HCT116 (cell line): ENCODE measurements around the gene HOXC6. TPM values are rescaled to one million over a fixed set of nuclear protein-coding genes. Genes with fewer than 3 reads are reported as not detected.

Experiments used
- ATAC-seq: fragments of 200-7000 bp; cut with Tn5 transposase; 2 replicates; pipeline ENCODE4 v1.9.1; 2020; ENCODE audit warnings: mild to moderate bottlenecking, moderate library complexity
- BruUV-seq: library from RNA; stranded (reverse); fragments of 400-500 nt; replicated peaks from 2 replicates; lab custom pipeline; 2021; lab: Mats Ljungman, UMichigan
- CTCF ChIA-PET: fragments of 300-600 bp; sonication (Branson Sonifier 250); formaldehyde crosslinking; loops from one replicate; lab custom pipeline; 2021; ENCODE audit warnings: antibody characterized with exemption; lab: Charles Lee
- POLR2A ChIA-PET: fragments of 300-600, 350-600 bp; sonication (Branson Sonifier 250); formaldehyde crosslinking; loops from one replicate; lab custom pipeline; 2021; ENCODE audit warnings: antibody characterized with exemption; lab: Charles Lee
- RAD21 ChIA-PET, 2 experiments: fragments of 300-600 bp; sonication (Branson Sonifier 250); formaldehyde crosslinking; loops; one replicate each; lab custom pipeline; 2023; ENCODE audit warnings: low total read pairs in 2 of 2; ENCODE audit not compliant: uncharacterized antibody in 2 of 2, unreplicated experiment in 2 of 2, low non-redundant PET in 1 of 2; lab: Charles Lee
- DNase-seq: peaks from one replicate; pipeline ENCODE4 v3.0.0-alpha.2; 2010; ENCODE audit warnings: low read depth, low spot score
- H2AFZ ChIP-seq: fragments of 200-600 bp; shearing (Covaris generic), sonication (generic); 2 replicates; pipeline ENCODE4 v1.6.1; 2017; ENCODE audit warnings: low read depth, mixed run types, mixed read lengths, antibody characterized with exemption, low read length; ENCODE audit not compliant: poor library complexity, severe bottlenecking
- H3K27ac ChIP-seq: 2 replicates; pipeline ENCODE4 v1.5.1; 2012; ENCODE audit warnings: low read depth, low read length
- H3K27me3 ChIP-seq: fragments of 200-600 bp; sonication (generic); 2 replicates; pipeline ENCODE4 v1.6.1; 2016; ENCODE audit warnings: mixed run types, low read length, mixed read lengths; ENCODE audit not compliant: insufficient read depth
- H3K36me3 ChIP-seq, 2 experiments: fragments of 200-500 bp in 1 of 2; fragments of 200-600 bp in 1 of 2; sonication (Bioruptor generic) in 1 of 2; sonication (generic) in 1 of 2; 2 replicates each; pipeline versions ENCODE4 v1.5.1 to v1.6.1; 2014 to 2016; ENCODE audit warnings: low read length in 2 of 2, inconsistent platforms in 1 of 2, mixed read lengths in 1 of 2, mixed run types in 1 of 2; ENCODE audit not compliant: insufficient read depth in 2 of 2, control insufficient read depth in 1 of 2
- H3K4me1 ChIP-seq, 2 experiments: fragments of 200-600 bp in 1 of 2; sonication (generic) in 1 of 2; 2 replicates each; pipeline versions ENCODE4 v1.5.1 to v1.6.1; 2012 to 2017; ENCODE audit warnings: low read length in 2 of 2, inconsistent platforms in 1 of 2, mild to moderate bottlenecking in 1 of 2, mixed read lengths in 1 of 2, mixed run types in 1 of 2, moderate library complexity in 1 of 2; ENCODE audit not compliant: insufficient read depth in 2 of 2, control insufficient read depth in 1 of 2
- H3K4me2 ChIP-seq: fragments of 200-600 bp; sonication (generic); 2 replicates; pipeline ENCODE4 v1.6.1; 2017; ENCODE audit warnings: mixed run types, low read length, mixed read lengths
- H3K4me3 ChIP-seq, 2 experiments: fragments of 200-600 bp in 1 of 2; sonication (generic) in 1 of 2; replicated peaks in 1 of 2; 2 replicates each; pipeline ENCODE4 v1.5.1; 2011 to 2016; ENCODE audit warnings: low read length in 2 of 2, control low read depth in 1 of 2, low read depth in 1 of 2, mild to moderate bottlenecking in 1 of 2, mixed read lengths in 1 of 2, mixed run types in 1 of 2
- H3K79me2 ChIP-seq: fragments of 200-600 bp; sonication (generic); 2 replicates; pipeline ENCODE4 v1.6.1; 2017; ENCODE audit warnings: mild to moderate bottlenecking, mixed run types, low read length, moderate library complexity, mixed read lengths; ENCODE audit not compliant: insufficient read depth
- H3K9ac ChIP-seq: fragments of 200-600 bp; sonication (generic); 2 replicates; pipeline ENCODE4 v1.6.1; 2016; ENCODE audit warnings: low read length, mixed read lengths
- H3K9me2 ChIP-seq: fragments of 200-600 bp; sonication (generic), shearing (Covaris generic); 2 replicates; pipeline ENCODE4 v1.6.1; 2017; ENCODE audit warnings: mixed run types, mild to moderate bottlenecking, moderate library complexity; ENCODE audit not compliant: insufficient read depth
- H3K9me3 ChIP-seq, 2 experiments: fragments of 200-500 bp in 1 of 2; fragments of 200-600 bp in 1 of 2; sonication (Bioruptor generic) in 1 of 2; sonication (generic) in 1 of 2; 2 replicates each; pipeline ENCODE4 v1.6.1; 2014 to 2017; ENCODE audit warnings: low read length in 2 of 2, mixed read lengths in 2 of 2, inconsistent platforms in 1 of 2, low read depth in 1 of 2, mild to moderate bottlenecking in 1 of 2, mixed run types in 1 of 2, moderate library complexity in 1 of 2; ENCODE audit not compliant: control insufficient read depth in 1 of 2, insufficient read depth in 1 of 2
- H4K20me1 ChIP-seq: fragments of 200-600 bp; sonication (generic), shearing (Covaris generic); 2 replicates; pipeline ENCODE4 v1.6.1; 2017; ENCODE audit warnings: mixed run types, mild to moderate bottlenecking, moderate library complexity; ENCODE audit not compliant: insufficient read depth
- ATF3 ChIP-seq: IDR thresholded peaks from 2 replicates; pipeline ENCODE4 v1.6.1; 2012
- CBX3 ChIP-seq: IDR thresholded peaks from 2 replicates; pipeline ENCODE4 v1.6.1; 2012; ENCODE audit warnings: low read depth
- CEBPB ChIP-seq: IDR thresholded peaks from 2 replicates; pipeline ENCODE4 v1.6.1; 2012; ENCODE audit warnings: low read depth
- CTCF ChIP-seq, 3 experiments: fragments of 200-600 bp in 1 of 3; sonication (generic) in 1 of 3; IDR thresholded peaks in 2 of 3; conservative IDR thresholded peaks in 1 of 3; 2 replicates each; pipeline ENCODE4 v1.5.1; 2012 to 2017; ENCODE audit warnings: low read depth in 2 of 3, low read length in 2 of 3, antibody characterized with exemption in 1 of 3, borderline replicate concordance in 1 of 3, control low read depth in 1 of 3, mild to moderate bottlenecking in 1 of 3, mixed read lengths in 1 of 3, mixed run types in 1 of 3, moderate library complexity in 1 of 3; ENCODE audit not compliant: insufficient read depth in 1 of 3
- EGR1 ChIP-seq: IDR thresholded peaks from 2 replicates; pipeline ENCODE4 v1.6.1; 2012; ENCODE audit warnings: low read depth
- EZH2 ChIP-seq: fragments of 200-600 bp; sonication (generic); IDR thresholded peaks from 2 replicates; pipeline ENCODE4 v1.6.1; 2017; ENCODE audit warnings: antibody characterized with exemption, mixed run types
- EZH2phosphoT487 ChIP-seq: fragments of 200-600 bp; IDR thresholded peaks from 2 replicates; pipeline ENCODE4 v1.6.1; 2018; ENCODE audit warnings: antibody characterized with exemption, borderline replicate concordance
- FOSL1 ChIP-seq: IDR thresholded peaks from 2 replicates; pipeline ENCODE4 v1.6.1; 2012; ENCODE audit warnings: low read depth
- MAX ChIP-seq: IDR thresholded peaks from 2 replicates; pipeline ENCODE4 v1.6.1; 2012
- POLR2A ChIP-seq: IDR thresholded peaks from 2 replicates; pipeline ENCODE4 v1.7.0; 2011; ENCODE audit warnings: borderline replicate concordance; ENCODE audit not compliant: insufficient read depth, insufficient read length; ENCODE audit errors: extremely low read depth
- RAD21 ChIP-seq: IDR thresholded peaks from 2 replicates; pipeline ENCODE4 v1.6.1; 2012; ENCODE audit warnings: low read depth, mild to moderate bottlenecking
- REST ChIP-seq: IDR thresholded peaks from 2 replicates; pipeline ENCODE4 v1.6.1; 2012; ENCODE audit warnings: low read depth
- SIN3A ChIP-seq: IDR thresholded peaks from 2 replicates; pipeline ENCODE4 v1.6.1; 2012; ENCODE audit warnings: low read depth
- SP1 ChIP-seq: IDR thresholded peaks from 2 replicates; pipeline ENCODE4 v1.6.1; 2012; ENCODE audit warnings: low read depth
- TCF7L2 ChIP-seq: IDR thresholded peaks from 2 replicates; pipeline ENCODE4 v1.7.0; 2011; ENCODE audit warnings: borderline replicate concordance, inconsistent platforms; ENCODE audit not compliant: insufficient read depth, insufficient read length; ENCODE audit errors: extremely low read depth
- YY1 ChIP-seq: IDR thresholded peaks from 2 replicates; pipeline ENCODE4 v1.6.1; 2011; ENCODE audit warnings: low read length, low read depth, moderate library complexity, mild to moderate bottlenecking; ENCODE audit not compliant: insufficient replicate concordance; ENCODE audit errors: extremely low read depth
- ZBTB33 ChIP-seq: IDR thresholded peaks from 2 replicates; pipeline ENCODE4 v1.6.1; 2011; ENCODE audit warnings: mild to moderate bottlenecking, low read length, moderate library complexity; ENCODE audit not compliant: insufficient replicate concordance; ENCODE audit errors: extremely low read depth
- ZFX ChIP-seq: fragments of 450-650 bp; IDR thresholded peaks from 2 replicates; pipeline ENCODE4 v1.6.1; 2017
- ZNF274 ChIP-seq: fragments of 200-500 bp; sonication (Bioruptor generic); IDR thresholded peaks from 2 replicates; pipeline ENCODE4 v1.6.1; 2014; ENCODE audit warnings: mild to moderate bottlenecking, low read depth, low read length, inconsistent platforms
- intact Hi-C: fragments of 100-400 bp; cut with micrococcal nuclease; formaldehyde crosslinking; loops from 2 replicates; pipeline ENCODE4 v1.10.0; 2022
- total RNA-seq: library from RNA; stranded (reverse); gene quantifications from one replicate; pipeline ENCODE4 v1.2.1, GENCODE V29; 2021; ENCODE audit not compliant: unreplicated experiment

The HOXC6 gene
- total RNA-seq, 1 experiment from 2014 or later, result 3.1 TPM

GRCh38 chr12:54051874-54052437 lies 23.7 kb downstream of the HOXC6 start:
- no peak overlapping the region for H3K27ac ChIP-seq
- no peak for ATAC-seq
- H3K9ac ChIP-seq, result no peak overlapping the region
- H3K4me2 ChIP-seq, result no peak overlapping the region
- no peaks in the 10 kb centered on the region for H3K9me3 ChIP-seq
- no peak overlapping the region for H3K4me3 ChIP-seq
- intact Hi-C loops, result no loop called here
- TF ChIP-seq RAD21 (no peak), EZH2 (no peak), CBX3 (no peak), SP1 (no peak), ZNF274 (no peak), EZH2phosphoT487 (no peak), EGR1 (no peak), SIN3A (no peak), TCF7L2 (no peak), ZBTB33 (no peak), YY1 (no peak), REST (no peak), CTCF (IDR thresholded peaks at IDR 0.05 in 2 of 3, conservative IDR thresholded peaks at IDR 0.05 in 1 of 3; ENCODE audit: borderline replicate concordance in 1 of 3, insufficient read depth in 1 of 3, low read depth in 2 of 3, low read length in 2 of 3) (no peak), MAX (no peak), POLR2A (no peak), ATF3 (no peak), CEBPB (no peak), FOSL1 (no peak), ZFX (no peak)
- TF ChIP-seq, all 23 proteins: peak for 0
- Histone ChIP-seq H3K9me2 (no peaks in the 10 kb centered on the region), H4K20me1 (no peaks in the 10 kb centered on the region), H2AFZ (no peak overlapping the region), H3K36me3 (no peaks in the 10 kb centered on the region), H3K4me1 (no peaks in the 10 kb centered on the region), H3K79me2 (no peaks in the 10 kb centered on the region), H3K27me3 (no peaks in the 10 kb centered on the region)
- ChIA-PET CTCF (interaction anchor here (1.3 kb wide), 1 partner anchor 19 kb away, joined by 5 read pairs; the partner anchor contains the start of gene HOXC5), RAD21 (no interaction called here), POLR2A (interaction anchor here (0.6 kb wide), 1 partner anchor 34 kb away, joined by 3 read pairs; no protein-coding TSS in a partner anchor)
- DNase-seq, result no peak
- no TSS peak for BruUV-seq
